OCI-LY7 (cell line): ENCODE results near the gene PATE3. TPM values are rescaled to one million over a fixed set of nuclear protein-coding genes. Genes with fewer than 3 reads are reported as not detected.

Source experiments
- BruUV-seq: library from RNA; stranded (reverse); fragments of 400-500 nt; replicated peaks from 2 replicates; lab custom pipeline; 2021; lab: Mats Ljungman, UMichigan
- CTCF ChIA-PET: fragments of 300-600 bp; sonication (Branson Sonifier 250); formaldehyde crosslinking; loops from one replicate; lab custom pipeline; 2022; ENCODE audit warnings: antibody characterized with exemption; ENCODE audit not compliant: unreplicated experiment; lab: Charles Lee
- POLR2A ChIA-PET: fragments of 300-600 bp; sonication (Branson Sonifier 250); formaldehyde crosslinking; loops from one replicate; lab custom pipeline; 2022; ENCODE audit warnings: antibody characterized with exemption; lab: Charles Lee
- DNase-seq: peaks from one replicate; pipeline ENCODE4 v3.0.0-alpha.2; 2015; ENCODE audit warnings: low spot score
- H2AFZ ChIP-seq: fragments of 200-600 bp; sonication (generic), shearing (Covaris generic); 2 replicates; pipeline ENCODE4 v1.6.1; 2014; ENCODE audit warnings: mild to moderate bottlenecking, antibody characterized with exemption, low read length, moderate library complexity
- H3K27ac ChIP-seq: fragments of 200-600 bp; sonication (generic); 2 replicates; pipeline ENCODE4 v1.5.1; 2014; ENCODE audit warnings: mixed run types, low read depth, mild to moderate bottlenecking, moderate library complexity, low read length, inconsistent platforms; ENCODE audit not compliant: poor library complexity, severe bottlenecking
- H3K36me3 ChIP-seq: fragments of 200-600 bp; sonication (generic); 2 replicates; pipeline ENCODE4 v1.6.1; 2014; ENCODE audit warnings: mild to moderate bottlenecking, antibody characterized with exemption, low read length, moderate library complexity, mixed read lengths; ENCODE audit not compliant: insufficient read depth
- H3K4me1 ChIP-seq: fragments of 200-600 bp; sonication (generic); 2 replicates; pipeline ENCODE4 v1.5.1; 2014; ENCODE audit warnings: mild to moderate bottlenecking, low read length; ENCODE audit not compliant: insufficient read depth, poor library complexity, severe bottlenecking
- H3K4me2 ChIP-seq: fragments of 200-600 bp; sonication (generic); 2 replicates; pipeline ENCODE4 v1.6.1; 2014; ENCODE audit warnings: mild to moderate bottlenecking, low read length
- H3K4me3 ChIP-seq: fragments of 200-600 bp; sonication (generic); 2 replicates; pipeline ENCODE4 v1.5.1; 2014; ENCODE audit warnings: mild to moderate bottlenecking, low read depth, low read length; ENCODE audit not compliant: poor library complexity, severe bottlenecking
- H3K79me2 ChIP-seq: fragments of 200-600 bp; sonication (generic); 2 replicates; pipeline ENCODE4 v1.6.1; 2016; ENCODE audit warnings: low read depth, mild to moderate bottlenecking, low read length, moderate library complexity, mixed read lengths; ENCODE audit not compliant: insufficient read depth
- H3K9me2 ChIP-seq: fragments of 200-600 bp; sonication (generic); 2 replicates; pipeline ENCODE4 v1.6.1; 2016; ENCODE audit warnings: mild to moderate bottlenecking, low read length, mixed read lengths; ENCODE audit not compliant: insufficient read depth
- H3K9me3 ChIP-seq: fragments of 200-600 bp; sonication (generic); 2 replicates; pipeline ENCODE4 v1.6.1; 2014; ENCODE audit warnings: mild to moderate bottlenecking, mixed run types, low read length, mixed read lengths
- H4K20me1 ChIP-seq: fragments of 200-600 bp; sonication (generic); 2 replicates; pipeline ENCODE4 v1.6.1; 2014; ENCODE audit warnings: mild to moderate bottlenecking, antibody characterized with exemption, low read length, moderate library complexity, mixed read lengths; ENCODE audit not compliant: insufficient read depth
- EZH2phosphoT487 ChIP-seq: fragments of 200-600 bp; sonication (generic); IDR thresholded peaks from 2 replicates; pipeline ENCODE4 v1.6.1; 2018; ENCODE audit warnings: low read depth, borderline replicate concordance, mild to moderate bottlenecking, mixed run types, antibody characterized with exemption, low read length, moderate library complexity, mixed read lengths
- intact Hi-C: fragments of 100-400 bp; cut with micrococcal nuclease; formaldehyde crosslinking; loops from one replicate; pipeline ENCODE4 v1.10.0; 2022; ENCODE audit not compliant: unreplicated experiment
- total RNA-seq, 2 experiments: library from RNA; depleted of rRNA in 1 of 2; stranded (reverse); fragments of >200 nt in 1 of 2; shearing (Covaris generic) in 1 of 2; gene quantifications; 2 replicates each; pipeline ENCODE4 v1.2.3, GENCODE V29; 2014 to 2022
- TF ChIP-seq, protein P1 (sequence below): fragments of 200-600 bp; sonication (generic); conservative IDR thresholded peaks from 2 replicates; pipeline ENCODE4 v1.5.1; 2014; ENCODE audit warnings: mild to moderate bottlenecking, antibody characterized with exemption, low read length, moderate library complexity, mixed read lengths

The PATE3 gene
- total RNA-seq, 2 experiments from 2014 or later = not detected

DNA sequence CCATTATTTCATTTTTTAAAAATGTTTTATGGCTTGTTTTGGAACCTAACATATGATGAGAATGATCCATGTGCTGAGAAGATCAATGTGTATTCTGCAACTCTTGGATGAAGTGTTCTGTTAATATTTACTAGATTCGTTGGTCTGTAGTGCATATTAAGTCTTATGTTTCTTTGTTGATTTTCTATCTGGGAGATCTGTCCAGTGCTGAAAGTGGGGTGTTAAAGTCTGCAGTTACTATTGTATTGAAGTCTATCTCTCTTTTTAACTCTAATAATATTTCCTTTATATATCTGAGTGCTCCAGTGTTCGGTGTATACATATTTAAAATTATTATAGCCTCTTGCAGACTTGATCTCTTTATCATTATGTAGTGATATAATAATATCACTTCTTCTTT lies 11.9 kb downstream of the PATE3 start:
- no peak for DNase-seq
- ChIA-PET POLR2A (no interaction called here), CTCF (no interaction called here)

GRCh38 chr11:125802387-125802786 lies 14.5 kb downstream of the PATE3 start:
- POLR2A ChIA-PET = interaction anchor here (1.2 kb wide), 1 partner anchor 13 kb away, joined by 4 read pairs; no protein-coding TSS in a partner anchor
- intact Hi-C loops = no loop called here
- Histone ChIP-seq H3K9me3 (peaks cover 16% of the 10 kb centered on the region), H4K20me1 (no peaks in the 10 kb centered on the region), H3K4me1 (no peaks in the 10 kb centered on the region), H2AFZ (no peak overlapping the region), H3K36me3 (no peaks in the 10 kb centered on the region), H3K4me3 (no peak overlapping the region), H3K27ac (no peak overlapping the region), H3K9me2 (no peaks in the 10 kb centered on the region), H3K79me2 (no peaks in the 10 kb centered on the region), H3K4me2 (no peak overlapping the region)
- no peak for DNase-seq
- BruUV-seq = TSS peak; percentile 24
- CTCF ChIA-PET = no interaction called here
- TF ChIP-seq EZH2phosphoT487 = no peak
- TF ChIP-seq, protein P1, sequence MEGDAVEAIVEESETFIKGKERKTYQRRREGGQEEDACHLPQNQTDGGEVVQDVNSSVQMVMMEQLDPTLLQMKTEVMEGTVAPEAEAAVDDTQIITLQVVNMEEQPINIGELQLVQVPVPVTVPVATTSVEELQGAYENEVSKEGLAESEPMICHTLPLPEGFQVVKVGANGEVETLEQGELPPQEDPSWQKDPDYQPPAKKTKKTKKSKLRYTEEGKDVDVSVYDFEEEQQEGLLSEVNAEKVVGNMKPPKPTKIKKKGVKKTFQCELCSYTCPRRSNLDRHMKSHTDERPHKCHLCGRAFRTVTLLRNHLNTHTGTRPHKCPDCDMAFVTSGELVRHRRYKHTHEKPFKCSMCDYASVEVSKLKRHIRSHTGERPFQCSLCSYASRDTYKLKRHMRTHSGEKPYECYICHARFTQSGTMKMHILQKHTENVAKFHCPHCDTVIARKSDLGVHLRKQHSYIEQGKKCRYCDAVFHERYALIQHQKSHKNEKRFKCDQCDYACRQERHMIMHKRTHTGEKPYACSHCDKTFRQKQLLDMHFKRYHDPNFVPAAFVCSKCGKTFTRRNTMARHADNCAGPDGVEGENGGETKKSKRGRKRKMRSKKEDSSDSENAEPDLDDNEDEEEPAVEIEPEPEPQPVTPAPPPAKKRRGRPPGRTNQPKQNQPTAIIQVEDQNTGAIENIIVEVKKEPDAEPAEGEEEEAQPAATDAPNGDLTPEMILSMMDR = no peak

More for the DNA sequence above, 11.9 kb downstream of the PATE3 start:
- Histone ChIP-seq H3K4me1 (no peaks in the 10 kb centered on the region), H3K36me3 (no peaks in the 10 kb centered on the region), H3K4me2 (no peak overlapping the region), H3K4me3 (no peak overlapping the region), H3K9me2 (no peaks in the 10 kb centered on the region), H3K79me2 (no peaks in the 10 kb centered on the region), H2AFZ (no peak overlapping the region), H3K9me3 (peaks cover 16% of the 10 kb centered on the region), H3K27ac (no peak overlapping the region), H4K20me1 (no peaks in the 10 kb centered on the region)
- no peak for TF ChIP-seq EZH2phosphoT487
- TF ChIP-seq, protein P1 = no peak
- intact Hi-C loops = no loop called here
- no TSS peak for BruUV-seq

- H3K4me1 ChIP-seq = no peaks in the 10 kb centered on the region
- no peak overlapping the region for H3K4me3 ChIP-seq
- no peaks in the 10 kb centered on the region for H4K20me1 ChIP-seq
- H3K79me2 ChIP-seq = no peaks in the 10 kb centered on the region
- H3K36me3 ChIP-seq = no peaks in the 10 kb centered on the region
- H3K9me3 ChIP-seq = peaks cover 5% of the 10 kb centered on the region
- H3K27ac ChIP-seq = no peak overlapping the region
- DNase-seq = no peak
- no peak overlapping the region for H3K4me2 ChIP-seq
- POLR2A ChIA-PET = no interaction called here
- H2AFZ ChIP-seq = no peak overlapping the region
- H3K9me2 ChIP-seq = no peaks in the 10 kb centered on the region
- no TSS peak for BruUV-seq
- CTCF ChIA-PET = no interaction called here
- intact Hi-C loops = no loop called here
- TF ChIP-seq, protein P1 = no peak
- TF ChIP-seq EZH2phosphoT487 = no peak
Measured at GRCh38 chr11:125807909-125808308, 20.0 kb downstream of the PATE3 start.
